ENCODE measurements around the gene PDZRN4. TPM values are rescaled to one million over a fixed set of nuclear protein-coding genes. Genes with fewer than 3 reads are reported as not detected.

Gene PDZRN4
- total and polyA plus RNA-seq, 2 of the 4 experiments (the other 2 are of a cell fraction) = not detected

GRCh38 chr12:41242603-41243002 lies 54.5 kb downstream of the PDZRN4 start:
- no peak for ATAC-seq (ENCODE audit: low read depth)
- Histone ChIP-seq H4K20me1 (ENCODE audit: insufficient read depth, low read length) (no peaks in the 10 kb centered on the region), H3K4me2 (ENCODE audit: low read depth, low read length) (no peak overlapping the region), H2AFZ (replicated peaks; ENCODE audit: low read length, poor library complexity) (no peak overlapping the region), H3K9me3 (ENCODE audit: control insufficient read depth, insufficient read depth, low read length) (no peaks in the 10 kb centered on the region), H3K4ac (ENCODE audit: low read depth, low read length) (no peak overlapping the region), H3K36me3 (ENCODE audit: control insufficient read depth, insufficient read depth, low read length) (no peaks in the 10 kb centered on the region), H3K18ac (ENCODE audit: low read depth, low read length) (no peak overlapping the region), H4K5ac (ENCODE audit: low read depth, low read length) (no peak overlapping the region), H3K9ac (ENCODE audit: low read depth, low read length) (no peak overlapping the region), H3K4me1 (ENCODE audit: control insufficient read depth, insufficient read depth, low read length) (no peaks in the 10 kb centered on the region), H3K9me1 (ENCODE audit: insufficient read depth, low read length) (no peaks in the 10 kb centered on the region), H2BK120ac (ENCODE audit: low read depth, low read length) (no peak overlapping the region), H2AK9ac (replicated peaks; ENCODE audit: low read depth, low read length, poor library complexity) (no peak overlapping the region), H2BK5ac (ENCODE audit: low read depth, low read length, poor library complexity, severe bottlenecking) (no peak overlapping the region), H4K91ac (ENCODE audit: insufficient read depth, low read depth, low read length) (no peak overlapping the region), H2BK15ac (ENCODE audit: low read depth, low read length) (no peak overlapping the region), H3K27ac (ENCODE audit: insufficient read depth, low read length) (no peak overlapping the region), H3K14ac (replicated peaks; ENCODE audit: low read depth, low read length) (no peak overlapping the region), H3K23ac (ENCODE audit: low read depth, low read length) (no peak overlapping the region), H4K8ac (ENCODE audit: low read depth in 2 of 2, low read length in 2 of 2) (no peak overlapping the region), H2BK20ac (ENCODE audit: low read depth, low read length) (no peak overlapping the region), H3K27me3 (ENCODE audit: control insufficient read depth, insufficient read depth, low read length) (no peaks in the 10 kb centered on the region), H3K56ac (ENCODE audit: extremely low read depth, insufficient read depth, low read length) (no peak overlapping the region), H3K4me3 (ENCODE audit: insufficient read depth, low read depth, low read length) (no peak overlapping the region), H2AK5ac (ENCODE audit: low read depth, low read length) (no peak overlapping the region), H3K79me1 (ENCODE audit: low read depth in 1 of 2, low read length in 2 of 2) (no peaks in the 10 kb centered on the region)
- intact Hi-C loops (cut with micrococcal nuclease) = no loop called here
- CTCF ChIA-PET = no interaction called here
- TF ChIP-seq SMC3 (IDR thresholded peaks at IDR 0.05; ENCODE audit: low read depth, low read length) = no peak
- no peak for TF ChIP-seq FOS (IDR thresholded peaks at IDR 0.05; ENCODE audit: low read depth, low read length)
- TF ChIP-seq, protein P1, sequence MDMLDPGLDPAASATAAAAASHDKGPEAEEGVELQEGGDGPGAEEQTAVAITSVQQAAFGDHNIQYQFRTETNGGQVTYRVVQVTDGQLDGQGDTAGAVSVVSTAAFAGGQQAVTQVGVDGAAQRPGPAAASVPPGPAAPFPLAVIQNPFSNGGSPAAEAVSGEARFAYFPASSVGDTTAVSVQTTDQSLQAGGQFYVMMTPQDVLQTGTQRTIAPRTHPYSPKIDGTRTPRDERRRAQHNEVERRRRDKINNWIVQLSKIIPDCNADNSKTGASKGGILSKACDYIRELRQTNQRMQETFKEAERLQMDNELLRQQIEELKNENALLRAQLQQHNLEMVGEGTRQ (IDR thresholded peaks at IDR 0.05; ENCODE audit: low read depth, low read length) = no peak
- TF ChIP-seq BHLHE40 (IDR thresholded peaks at IDR 0.05; ENCODE audit: low read depth, low read length) = no peak
- no peak for TF ChIP-seq MXI1 (IDR thresholded peaks at IDR 0.05; ENCODE audit: borderline replicate concordance, low read depth, low read length)
- TF ChIP-seq MAFK (IDR thresholded peaks at IDR 0.05; ENCODE audit: low read depth, low read length) = no peak
- dilution Hi-C loops (cut with HindIII; ENCODE audit: low sequenced_read_pairs, unreplicated experiment) = no loop called here
- no TSS peak for BruUV-seq (replicated peaks)
- POLR2A ChIA-PET (ENCODE audit: unreplicated experiment) = no interaction called here
- in situ Hi-C loops (cut with MboI; ENCODE audit: low sequenced_read_pairs) = no loop called here
- no CpG with 5 or more reads among the region's 2 CpGs for WGBS, 2 experiments (ENCODE audit: extremely low coverage in 2 of 2, insufficient read length in 1 of 2)
- DNase-seq = no peak

Data from IMR-90 (cell line).